Hepatocyte (in vitro differentiated cells): ENCODE results near the gene ADAMTSL3. TPM values are rescaled to one million over a fixed set of nuclear protein-coding genes. Genes with fewer than 3 reads are reported as not detected.
"Not testable (repeated sequence)": the region's sequence is repeated elsewhere in the genome, so short reads cannot be mapped to it uniquely, and the experiment has no call there.

Source experiments
- DNase-seq: peaks from one replicate; pipeline ENCODE4 v3.0.0-alpha.2; 2016; ENCODE audit warnings: low spot score
- H2AFZ ChIP-seq: fragments of 200-600 bp; sonication (generic); 2 replicates; pipeline ENCODE4 v1.6.0; 2016; ENCODE audit warnings: antibody characterized with exemption, mild to moderate bottlenecking
- H3K27ac ChIP-seq: fragments of 200-600 bp; sonication (generic); 2 replicates; pipeline ENCODE4 v1.5.1; 2016; ENCODE audit warnings: mild to moderate bottlenecking
- H3K27me3 ChIP-seq: fragments of 200-600 bp; sonication (generic); 2 replicates; pipeline ENCODE4 v1.6.1; 2016
- H3K36me3 ChIP-seq: fragments of 200-600 bp; sonication (generic); replicated peaks from 2 replicates; pipeline ENCODE4 v1.5.1; 2016; ENCODE audit warnings: low read depth; ENCODE audit not compliant: insufficient read depth
- H3K4me1 ChIP-seq: fragments of 200-600 bp; sonication (generic); 2 replicates; pipeline ENCODE4 v1.5.1; 2016; ENCODE audit warnings: mild to moderate bottlenecking, moderate library complexity; ENCODE audit not compliant: insufficient read depth
- H3K4me2 ChIP-seq: fragments of 200-600 bp; sonication (generic); 2 replicates; pipeline ENCODE4 v1.6.0; 2016
- H3K4me3 ChIP-seq: fragments of 200-600 bp; sonication (generic); 2 replicates; pipeline ENCODE4 v1.5.1; 2016; ENCODE audit warnings: mild to moderate bottlenecking
- H3K79me2 ChIP-seq: fragments of 200-600 bp; sonication (generic); 2 replicates; pipeline ENCODE4 v1.6.0; 2017; ENCODE audit warnings: mild to moderate bottlenecking
- H3K9me2 ChIP-seq: fragments of 200-600 bp; sonication (generic); replicated peaks from 2 replicates; pipeline ENCODE4 v1.6.0; 2017; ENCODE audit warnings: mild to moderate bottlenecking; ENCODE audit not compliant: insufficient read depth
- H3K9me3 ChIP-seq: fragments of 200-600 bp; sonication (generic); 2 replicates; pipeline ENCODE4 v1.5.1; 2016; ENCODE audit warnings: low read depth, mild to moderate bottlenecking
- H4K20me1 ChIP-seq: fragments of 200-600 bp; sonication (generic); 2 replicates; pipeline ENCODE4 v1.6.0; 2016; ENCODE audit warnings: mild to moderate bottlenecking; ENCODE audit not compliant: insufficient read depth, poor library complexity, severe bottlenecking
- EZH2 ChIP-seq: fragments of 200-600 bp; sonication (generic); IDR thresholded peaks from 2 replicates; pipeline ENCODE4 v1.6.1; 2016; ENCODE audit warnings: antibody characterized with exemption, mild to moderate bottlenecking, borderline replicate concordance
- EZH2phosphoT487 ChIP-seq: fragments of 200-600 bp; sonication (generic); IDR thresholded peaks from one replicate; pipeline ENCODE4 v1.6.1; 2018; ENCODE audit warnings: antibody characterized with exemption, mild to moderate bottlenecking, low read depth, moderate library complexity; ENCODE audit not compliant: unreplicated experiment, severe bottlenecking
- WGBS: methylation state at CpG from one replicate; pipeline ENCODE4 v1.1.6; 2016; ENCODE audit warnings: low lambda C conversion rate; ENCODE audit errors: missing lambda C conversion rate; 5-methylcytosine and 5-hydroxymethylcytosine counted together
- polyA plus RNA-seq: library from polyadenylated mRNA; unstranded; fragments of >200 nt; fragmentation: Nextera tagmentation; extraction: Ambion mirVana; gene quantifications from 2 replicates; pipeline ENCODE4 v1.2.1, GENCODE V29; 2016
- total RNA-seq: library from RNA; depleted of rRNA; stranded (reverse); fragments of >200 nt; gene quantifications from 2 replicates; pipeline ENCODE4 v1.2.3, GENCODE V29; 2014
- TF ChIP-seq, protein P1 (sequence below): fragments of 200-600 bp; sonication (generic); IDR thresholded peaks from 2 replicates; pipeline ENCODE4 v1.5.1; 2016; ENCODE audit warnings: antibody characterized with exemption, mild to moderate bottlenecking; ENCODE audit not compliant: poor library complexity

Gene ADAMTSL3
- total and polyA plus RNA-seq, 2 experiments from 2014 or later = 5.0 to 5.2 TPM

DNA sequence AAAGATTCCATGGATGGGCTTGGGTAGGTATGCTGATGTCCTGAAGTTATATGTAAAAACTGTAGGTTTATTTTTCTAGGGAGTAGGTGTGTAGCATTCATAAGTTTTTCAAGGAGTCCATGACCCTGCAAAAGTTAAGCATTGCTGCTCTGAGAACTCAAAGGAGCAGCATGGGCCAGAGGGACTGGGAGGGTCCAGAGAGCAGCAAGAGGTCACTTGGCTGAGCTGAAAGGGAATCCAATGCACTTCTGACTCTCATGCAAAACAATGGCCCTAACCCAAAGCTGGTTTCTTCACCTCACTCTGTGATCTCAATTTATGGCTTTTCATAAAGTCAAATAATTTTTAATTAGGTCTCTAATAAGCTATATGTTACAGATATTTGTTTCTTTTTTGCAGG lies 383.4 kb downstream of the ADAMTSL3 start:
- no peaks in the 10 kb centered on the region for H3K27me3 ChIP-seq
- no peaks in the 10 kb centered on the region for H3K4me1 ChIP-seq
- no peak overlapping the region for H3K4me2 ChIP-seq
- H4K20me1 ChIP-seq = no peaks in the 10 kb centered on the region
- H3K36me3 ChIP-seq = no peaks in the 10 kb centered on the region
- H3K27ac ChIP-seq = no peak overlapping the region
- no peak for TF ChIP-seq EZH2phosphoT487
- TF ChIP-seq, protein P1, sequence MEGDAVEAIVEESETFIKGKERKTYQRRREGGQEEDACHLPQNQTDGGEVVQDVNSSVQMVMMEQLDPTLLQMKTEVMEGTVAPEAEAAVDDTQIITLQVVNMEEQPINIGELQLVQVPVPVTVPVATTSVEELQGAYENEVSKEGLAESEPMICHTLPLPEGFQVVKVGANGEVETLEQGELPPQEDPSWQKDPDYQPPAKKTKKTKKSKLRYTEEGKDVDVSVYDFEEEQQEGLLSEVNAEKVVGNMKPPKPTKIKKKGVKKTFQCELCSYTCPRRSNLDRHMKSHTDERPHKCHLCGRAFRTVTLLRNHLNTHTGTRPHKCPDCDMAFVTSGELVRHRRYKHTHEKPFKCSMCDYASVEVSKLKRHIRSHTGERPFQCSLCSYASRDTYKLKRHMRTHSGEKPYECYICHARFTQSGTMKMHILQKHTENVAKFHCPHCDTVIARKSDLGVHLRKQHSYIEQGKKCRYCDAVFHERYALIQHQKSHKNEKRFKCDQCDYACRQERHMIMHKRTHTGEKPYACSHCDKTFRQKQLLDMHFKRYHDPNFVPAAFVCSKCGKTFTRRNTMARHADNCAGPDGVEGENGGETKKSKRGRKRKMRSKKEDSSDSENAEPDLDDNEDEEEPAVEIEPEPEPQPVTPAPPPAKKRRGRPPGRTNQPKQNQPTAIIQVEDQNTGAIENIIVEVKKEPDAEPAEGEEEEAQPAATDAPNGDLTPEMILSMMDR = no peak
- TF ChIP-seq EZH2 = no peak
- H3K79me2 ChIP-seq = no peaks in the 10 kb centered on the region
- no peak overlapping the region for H2AFZ ChIP-seq
- no peak overlapping the region for H3K4me3 ChIP-seq
- H3K9me3 ChIP-seq = no peaks in the 10 kb centered on the region
- no peaks in the 10 kb centered on the region for H3K9me2 ChIP-seq
- no peak for DNase-seq

DNA sequence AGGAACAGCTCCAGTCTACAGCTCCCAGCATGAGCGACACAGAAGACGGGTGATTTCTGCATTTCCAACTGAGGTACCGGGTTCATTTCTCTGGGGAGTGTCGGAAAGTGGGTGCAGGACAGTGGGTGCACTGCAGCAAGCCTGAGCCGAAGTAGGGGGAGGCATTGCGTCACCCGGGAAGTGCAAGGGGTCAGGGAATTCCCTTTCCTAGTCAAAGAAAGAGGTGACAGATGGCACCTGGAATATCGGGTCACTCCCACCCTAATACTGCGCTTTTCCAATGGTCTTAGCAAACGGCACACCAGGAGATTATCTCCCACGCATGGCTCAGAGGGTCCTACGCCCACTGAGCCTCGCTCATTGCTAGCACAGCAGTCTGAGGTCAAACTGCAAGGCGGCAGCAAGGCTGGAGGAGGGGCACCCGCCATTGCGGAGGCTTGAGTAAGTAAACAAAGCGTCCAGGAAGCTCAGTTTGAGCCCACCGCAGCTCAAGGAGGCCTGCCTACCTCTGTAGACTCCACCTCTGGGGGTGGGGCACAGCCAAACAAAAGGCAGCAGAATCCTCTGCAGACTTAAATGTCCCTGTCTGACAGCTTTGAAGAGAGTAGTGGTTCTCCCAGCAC lies 388.6 kb downstream of the ADAMTSL3 start:
- not testable (repeated sequence) for H3K4me3 ChIP-seq, H3K9me3 ChIP-seq, H3K4me2 ChIP-seq, H3K27me3 ChIP-seq, DNase-seq, H3K27ac ChIP-seq, H3K79me2 ChIP-seq, H3K4me1 ChIP-seq, H3K9me2 ChIP-seq, H4K20me1 ChIP-seq, H2AFZ ChIP-seq, H3K36me3 ChIP-seq
- whole genome bisulfite sequencing = 57% methylated on average over 18 of the region's 18 CpGs

DNA sequence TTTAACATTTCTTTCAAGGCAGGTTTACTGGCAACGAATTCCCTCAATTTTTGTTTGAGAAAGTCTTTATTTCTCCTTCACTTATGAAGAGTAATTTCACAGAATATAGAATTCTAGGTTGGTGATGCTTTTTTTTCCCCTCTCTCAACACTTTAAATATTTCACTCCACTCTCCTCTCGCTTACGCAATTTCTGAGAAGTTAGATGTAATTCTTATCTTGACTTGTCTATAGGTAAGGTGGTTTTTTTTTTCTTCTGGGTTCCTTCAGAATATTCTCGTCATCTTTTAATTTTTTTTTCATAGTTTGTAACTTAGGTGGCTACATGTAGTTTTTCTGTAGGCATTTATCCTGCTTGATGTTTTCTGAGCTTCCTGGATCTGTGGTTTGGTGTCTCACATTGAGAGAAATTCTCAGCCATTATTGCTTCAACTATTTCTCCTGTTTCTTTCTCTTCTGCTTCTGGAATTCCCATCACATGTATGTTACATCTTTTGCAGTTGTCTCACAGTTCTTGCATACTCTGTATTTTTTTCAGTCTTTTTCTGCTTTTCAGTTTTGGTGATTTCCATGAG lies 392.2 kb downstream of the ADAMTSL3 start:
- H3K79me2 ChIP-seq = no peaks in the 10 kb centered on the region
- H3K4me2 ChIP-seq = no peak overlapping the region
- no peaks in the 10 kb centered on the region for H4K20me1 ChIP-seq
- no peaks in the 10 kb centered on the region for H3K9me3 ChIP-seq
- H2AFZ ChIP-seq = no peak overlapping the region
- TF ChIP-seq, protein P1 = no peak
- TF ChIP-seq EZH2 = no peak
- no peak for TF ChIP-seq EZH2phosphoT487
- 89% methylated on average over 4 of the region's 4 CpGs for WGBS
- no peaks in the 10 kb centered on the region for H3K4me1 ChIP-seq
- no peaks in the 10 kb centered on the region for H3K27me3 ChIP-seq
- no peak overlapping the region for H3K4me3 ChIP-seq
- no peak for DNase-seq
- no peaks in the 10 kb centered on the region for H3K36me3 ChIP-seq
- H3K27ac ChIP-seq = no peak overlapping the region
- H3K9me2 ChIP-seq = no peaks in the 10 kb centered on the region

GRCh38 chr15:84049480-84049879 lies 395.6 kb downstream of the ADAMTSL3 start:
- not testable (repeated sequence) for H3K4me2 ChIP-seq, H3K9me3 ChIP-seq, H3K4me3 ChIP-seq, H3K27me3 ChIP-seq, H3K36me3 ChIP-seq, H3K4me1 ChIP-seq, H3K79me2 ChIP-seq, DNase-seq, H4K20me1 ChIP-seq, H3K27ac ChIP-seq, H3K9me2 ChIP-seq, H2AFZ ChIP-seq
- 84% methylated on average over 4 of the region's 4 CpGs for WGBS
